ENCODE results near the gene ADPRH.
"Not testable (repeated sequence)": the region's sequence is repeated elsewhere in the genome, so short reads cannot be mapped to it uniquely, and the experiment has no call there.

DNA sequence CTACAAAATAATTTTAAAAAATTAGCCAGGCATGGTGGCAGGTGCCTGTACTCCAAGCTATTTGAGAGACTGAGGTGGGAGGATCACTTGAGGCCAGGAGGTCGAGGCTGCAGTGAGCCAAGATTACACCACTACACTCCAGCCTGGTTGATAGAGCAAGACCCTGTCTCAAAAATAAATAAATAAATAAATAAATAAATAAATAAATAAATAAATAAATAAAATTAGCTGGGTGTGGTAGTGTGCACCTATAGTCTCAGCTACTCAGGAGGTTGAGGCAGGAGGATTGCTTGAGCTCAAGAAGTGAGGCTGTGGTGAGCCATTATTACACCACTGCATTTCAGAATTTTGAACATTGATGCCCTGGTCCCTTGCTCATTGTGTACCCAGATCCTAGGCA, 15.6 kb downstream of the ADPRH start:
- not testable (repeated sequence) for TF ChIP-seq SP1 (CRISPR knock-in tag; conservative IDR thresholded peaks at IDR 0.05); ESRRA (CRISPR knock-in tag; IDR thresholded peaks at IDR 0.05; ENCODE audit: borderline replicate concordance); JUN (CRISPR knock-in tag; IDR thresholded peaks at IDR 0.05)
- TF ChIP-seq, protein P1, sequence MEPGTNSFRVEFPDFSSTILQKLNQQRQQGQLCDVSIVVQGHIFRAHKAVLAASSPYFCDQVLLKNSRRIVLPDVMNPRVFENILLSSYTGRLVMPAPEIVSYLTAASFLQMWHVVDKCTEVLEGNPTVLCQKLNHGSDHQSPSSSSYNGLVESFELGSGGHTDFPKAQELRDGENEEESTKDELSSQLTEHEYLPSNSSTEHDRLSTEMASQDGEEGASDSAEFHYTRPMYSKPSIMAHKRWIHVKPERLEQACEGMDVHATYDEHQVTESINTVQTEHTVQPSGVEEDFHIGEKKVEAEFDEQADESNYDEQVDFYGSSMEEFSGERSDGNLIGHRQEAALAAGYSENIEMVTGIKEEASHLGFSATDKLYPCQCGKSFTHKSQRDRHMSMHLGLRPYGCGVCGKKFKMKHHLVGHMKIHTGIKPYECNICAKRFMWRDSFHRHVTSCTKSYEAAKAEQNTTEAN (CRISPR knock-in tag; IDR thresholded peaks at IDR 0.05), result not testable (repeated sequence)
- TF ChIP-seq, protein P2, sequence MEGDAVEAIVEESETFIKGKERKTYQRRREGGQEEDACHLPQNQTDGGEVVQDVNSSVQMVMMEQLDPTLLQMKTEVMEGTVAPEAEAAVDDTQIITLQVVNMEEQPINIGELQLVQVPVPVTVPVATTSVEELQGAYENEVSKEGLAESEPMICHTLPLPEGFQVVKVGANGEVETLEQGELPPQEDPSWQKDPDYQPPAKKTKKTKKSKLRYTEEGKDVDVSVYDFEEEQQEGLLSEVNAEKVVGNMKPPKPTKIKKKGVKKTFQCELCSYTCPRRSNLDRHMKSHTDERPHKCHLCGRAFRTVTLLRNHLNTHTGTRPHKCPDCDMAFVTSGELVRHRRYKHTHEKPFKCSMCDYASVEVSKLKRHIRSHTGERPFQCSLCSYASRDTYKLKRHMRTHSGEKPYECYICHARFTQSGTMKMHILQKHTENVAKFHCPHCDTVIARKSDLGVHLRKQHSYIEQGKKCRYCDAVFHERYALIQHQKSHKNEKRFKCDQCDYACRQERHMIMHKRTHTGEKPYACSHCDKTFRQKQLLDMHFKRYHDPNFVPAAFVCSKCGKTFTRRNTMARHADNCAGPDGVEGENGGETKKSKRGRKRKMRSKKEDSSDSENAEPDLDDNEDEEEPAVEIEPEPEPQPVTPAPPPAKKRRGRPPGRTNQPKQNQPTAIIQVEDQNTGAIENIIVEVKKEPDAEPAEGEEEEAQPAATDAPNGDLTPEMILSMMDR (IDR thresholded peaks at IDR 0.05), result not testable (repeated sequence)
